Measurements from ENCODE around the gene PPIL6. TPM values are rescaled to one million over a fixed set of nuclear protein-coding genes. Genes with fewer than 3 reads are reported as not detected.

Gene PPIL6
- total RNA-seq, result 1 to 10 TPM; 6.9 to 9.1 TPM

GRCh38 chr6:109440331-109441068 is at the start of gene PPIL6, which contains the start of gene SMPD2:
PPIL6 (minus strand) TSS chr6:109440628; CDS start chr6:109440590, 38 bp downstream.
SMPD2 (plus strand) TSS chr6:109440724; CDS start chr6:109441122, 398 bp downstream.
- H3K4me3 ChIP-seq, result peak within 1 kb of the TSS; percentile 69 to 90
- no peaks in the 10 kb centered on the region for H3K9me3 ChIP-seq
- peak; percentile 28 to 46 for TF ChIP-seq CTCF (IDR thresholded peaks at IDR 0.05)
- peaks cover 5% of the 10 kb centered on the region for H3K36me3 ChIP-seq
- H3K27me3 ChIP-seq, result no peaks in the 10 kb centered on the region
- peak; percentile 88 for DNase-seq (ENCODE audit: low spot score)
- H3K4me1 ChIP-seq, result peaks cover 0 to 20% of the 10 kb centered on the region in 2 donors
- peak within 1 kb of the TSS; percentile 85 to 86 for H3K27ac ChIP-seq

DNA sequence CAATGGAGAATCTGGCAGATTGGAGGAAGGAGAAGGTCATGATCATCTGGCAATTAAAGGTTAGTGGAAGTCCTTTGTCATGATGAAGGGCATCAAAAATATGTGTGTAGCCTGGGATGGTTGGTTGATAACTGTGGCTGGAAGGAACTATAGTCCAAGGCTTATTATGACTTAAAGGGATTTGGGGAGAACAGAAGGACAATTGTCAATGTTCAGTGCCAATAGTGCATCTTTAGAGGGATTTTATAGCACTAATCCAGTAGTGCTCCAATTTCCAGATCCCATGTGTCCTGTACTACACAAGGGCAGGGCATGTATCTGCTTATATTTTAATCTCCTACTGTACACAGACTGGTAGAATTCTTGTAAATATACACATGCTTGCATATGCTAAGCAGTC is 47.6 kb upstream of the PPIL6 start:
- Histone ChIP-seq H3K9me3 (no peaks in the 10 kb centered on the region), H3K4me3 (no peak overlapping the region), H3K27me3 (no peaks in the 10 kb centered on the region), H3K36me3 (no peaks in the 10 kb centered on the region), H3K27ac (no peak overlapping the region), H3K4me1 (peaks cover 0 to 7% of the 10 kb centered on the region in 2 donors)
- no peak for DNase-seq (ENCODE audit: low spot score)
- no peak for TF ChIP-seq CTCF (IDR thresholded peaks at IDR 0.05)

- Histone ChIP-seq H3K27ac (no peak overlapping the region), H3K36me3 (peaks cover 4% of the 10 kb centered on the region), H3K4me1 (peaks cover 0 to 22% of the 10 kb centered on the region in 2 donors), H3K9me3 (no peaks in the 10 kb centered on the region), H3K27me3 (no peaks in the 10 kb centered on the region), H3K4me3 (no peak overlapping the region)
- DNase-seq (ENCODE audit: low spot score), result no peak
- no peak for TF ChIP-seq CTCF (IDR thresholded peaks at IDR 0.05)
Measured at GRCh38 chr6:109486068-109486467, 45.6 kb upstream of the PPIL6 start.

DNA sequence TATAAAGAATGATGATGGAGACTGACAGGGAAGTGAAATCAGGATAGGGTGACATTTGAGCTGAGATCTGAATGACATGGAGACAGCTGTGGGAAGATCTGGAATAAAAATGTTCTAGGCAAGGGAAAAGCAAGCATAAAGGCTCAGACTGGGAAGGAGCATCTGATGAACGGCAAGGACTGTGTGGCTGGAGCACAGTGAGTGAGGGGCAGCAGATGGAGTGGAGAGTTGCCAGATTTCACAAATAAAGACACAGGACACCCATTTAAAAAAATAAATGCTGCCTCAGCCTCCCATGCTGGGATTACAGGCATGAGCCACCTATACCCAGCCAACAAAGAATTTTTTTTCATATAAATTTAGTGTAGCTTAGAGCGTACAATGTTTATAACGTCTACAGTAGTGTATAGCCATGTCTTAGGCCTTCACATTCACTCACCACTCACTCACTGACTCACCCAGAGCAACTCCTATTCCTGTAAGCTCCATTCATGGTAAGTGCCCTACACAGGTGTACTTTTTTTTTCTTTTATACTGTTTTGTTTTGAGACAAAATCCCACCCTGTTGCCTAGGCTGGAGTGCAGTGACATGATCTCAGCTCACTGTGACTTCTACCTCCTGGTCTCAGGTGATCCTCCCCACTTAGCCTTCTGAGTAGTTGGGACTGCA is 45.0 kb upstream of the PPIL6 start:
- Histone ChIP-seq H3K9me3 (no peaks in the 10 kb centered on the region), H3K4me3 (no peak overlapping the region), H3K27ac (no peak overlapping the region), H3K36me3 (peaks cover 4% of the 10 kb centered on the region), H3K4me1 (peaks cover 0 to 29% of the 10 kb centered on the region in 2 donors), H3K27me3 (no peaks in the 10 kb centered on the region)
- no peak for DNase-seq (ENCODE audit: low spot score)
- TF ChIP-seq CTCF (IDR thresholded peaks at IDR 0.05), result no peak

DNA sequence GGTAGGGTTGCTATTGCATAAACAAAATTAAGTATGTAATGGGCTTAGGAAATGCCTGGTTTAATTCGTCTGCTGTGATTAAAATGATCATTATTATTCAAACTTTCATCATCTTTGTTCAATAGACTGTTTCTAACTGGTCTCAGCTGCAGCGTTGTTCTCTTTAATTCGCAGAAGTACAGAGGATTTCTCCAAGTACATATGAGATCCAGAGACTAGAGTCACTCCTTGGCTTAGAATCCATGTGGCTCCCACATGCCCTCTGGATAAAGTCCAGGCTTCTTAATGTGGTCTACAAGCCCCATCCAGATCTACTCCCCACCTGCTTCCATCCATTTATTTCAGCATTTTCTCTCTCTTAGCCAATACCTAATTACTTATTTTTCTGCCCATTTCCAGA is 43.7 kb upstream of the PPIL6 start:
- no peak for TF ChIP-seq CTCF (IDR thresholded peaks at IDR 0.05)
- Histone ChIP-seq H3K36me3 (peaks cover 4% of the 10 kb centered on the region), H3K27me3 (no peaks in the 10 kb centered on the region), H3K9me3 (no peaks in the 10 kb centered on the region), H3K4me1 (peaks cover 0 to 41% of the 10 kb centered on the region in 2 donors), H3K4me3 (peak overlapping the region in 1 of 2 donors; percentile 100), H3K27ac (peak overlapping the region; percentile 41 to 68)
- DNase-seq (ENCODE audit: low spot score), result no peak
